HepG2 (cell line): ENCODE measurements around the gene MORN1. TPM values are rescaled to one million over a fixed set of nuclear protein-coding genes. Genes with fewer than 3 reads are reported as not detected.
A peak's percentile ranks its signal among the peaks of the same experiment; 100 is the strongest.

Experiments used
- CC2D1A ChIP-seq: sonication (generic); formaldehyde crosslinking; IDR thresholded peaks from 2 replicates; pipeline ENCODE4 v1.8.1; 2023; ENCODE audit warnings: mild to moderate bottlenecking, missing genetic modification reagents
- EED ChIP-seq: sonication (generic); formaldehyde crosslinking; IDR thresholded peaks from 2 replicates; pipeline ENCODE4 v1.5.0; 2020; ENCODE audit warnings: mild to moderate bottlenecking, missing genetic modification reagents
- GABPB1 ChIP-seq: IDR thresholded peaks from 2 replicates; pipeline ENCODE4 v1.6.1; 2016; ENCODE audit warnings: mild to moderate bottlenecking, missing genetic modification reagents, moderate library complexity, missing compliant biosample characterization
- HDAC2 ChIP-seq: sonication (generic); formaldehyde crosslinking; IDR thresholded peaks from 2 replicates; pipeline ENCODE4 v1.4.0; 2020; ENCODE audit warnings: missing genetic modification reagents
- MAFF ChIP-seq: IDR thresholded peaks from 2 replicates; pipeline ENCODE4 v1.6.1; 2011; ENCODE audit warnings: low read depth, low read length, improper control_type of control experiment
- MED1 ChIP-seq: sonication (generic); formaldehyde crosslinking; IDR thresholded peaks from 2 replicates; pipeline ENCODE4 v1.4.0; 2020; ENCODE audit warnings: missing genetic modification reagents
- PITX1 ChIP-seq: sonication (generic); formaldehyde crosslinking; IDR thresholded peaks from 2 replicates; pipeline ENCODE4 v1.5.1; 2020; ENCODE audit warnings: mild to moderate bottlenecking, missing genetic modification reagents
- PRPF4 ChIP-seq: fragments of 200-400 bp; formaldehyde crosslinking; IDR thresholded peaks from 2 replicates; pipeline ENCODE4 v1.6.1; 2016; ENCODE audit warnings: low read length, low read depth; ENCODE audit not compliant: poor library complexity, severe bottlenecking
- SNAI1 ChIP-seq: sonication (generic); formaldehyde crosslinking; IDR thresholded peaks from 2 replicates; pipeline ENCODE4 v1.5.0; 2020; ENCODE audit warnings: mild to moderate bottlenecking, missing genetic modification reagents, borderline replicate concordance
- ZNF10 ChIP-seq: sonication (generic); formaldehyde crosslinking; IDR thresholded peaks from 2 replicates; pipeline ENCODE4 v1.4.0; 2020; ENCODE audit warnings: mild to moderate bottlenecking, low read depth, missing genetic modification reagents, borderline replicate concordance
- ZNF30 ChIP-seq: sonication (generic); formaldehyde crosslinking; IDR thresholded peaks from 2 replicates; pipeline ENCODE4 v1.5.0; 2020; ENCODE audit warnings: mild to moderate bottlenecking, missing genetic modification reagents
- ZNF460 ChIP-seq: sonication (generic); formaldehyde crosslinking; IDR thresholded peaks from 2 replicates; pipeline ENCODE4 v1.5.1; 2020; ENCODE audit warnings: missing genetic modification reagents, mild to moderate bottlenecking, borderline replicate concordance
- ZNF547 ChIP-seq: sonication (generic); formaldehyde crosslinking; IDR thresholded peaks from 2 replicates; pipeline ENCODE4 v1.5.1; 2020; ENCODE audit warnings: mild to moderate bottlenecking, missing genetic modification reagents
- ZNF605 ChIP-seq: sonication (generic); formaldehyde crosslinking; IDR thresholded peaks from 2 replicates; pipeline ENCODE4 v1.8.0; 2022; ENCODE audit warnings: mild to moderate bottlenecking, missing genetic modification reagents
- ZNF619 ChIP-seq: sonication (generic); formaldehyde crosslinking; IDR thresholded peaks from 2 replicates; pipeline ENCODE4 v1.4.0; 2020; ENCODE audit warnings: mild to moderate bottlenecking, missing genetic modification reagents
- ZNF776 ChIP-seq: sonication (generic); formaldehyde crosslinking; IDR thresholded peaks from 2 replicates; pipeline ENCODE4 v1.4.0; 2020; ENCODE audit warnings: mild to moderate bottlenecking, missing genetic modification reagents
- ZNF839 ChIP-seq: sonication (generic); formaldehyde crosslinking; IDR thresholded peaks from 2 replicates; pipeline ENCODE4 v1.4.0; 2020; ENCODE audit warnings: missing genetic modification reagents, mild to moderate bottlenecking, borderline replicate concordance
- ZNF878 ChIP-seq: sonication (generic); formaldehyde crosslinking; IDR thresholded peaks from 2 replicates; pipeline ENCODE4 v1.8.1; 2023; ENCODE audit warnings: mild to moderate bottlenecking, missing genetic modification reagents, moderate library complexity
- polyA plus RNA-seq, 8 experiments: library from polyadenylated mRNA; depleted of rRNA in 3 of 8; stranded (reverse) in 7 of 8; unstranded in 1 of 8; fragments of >200 nt; fragmentation: Illumina TruSeq in 4 of 8; extraction: Trizol in 4 of 8; gene quantifications; 2 replicates each; pipeline versions ENCODE4 v1.2.1 to v1.2.3, GENCODE V29; 2011 to 2016; ENCODE audit warnings: low read depth in 4 of 8, missing spikeins in 1 of 8, mixed read lengths in 1 of 8; ENCODE audit not compliant: insufficient read depth in 1 of 8
- total RNA-seq, 5 experiments: library from RNA; depleted of rRNA; stranded (reverse); fragments of >200 nt; fragmentation: Illumina TruSeq; extraction: Trizol; gene quantifications; 2 replicates each; pipeline ENCODE4 v1.2.3, GENCODE V29; 2016; ENCODE audit warnings: low read depth in 1 of 5
- TF ChIP-seq, protein P1 (sequence below): sonication (generic); formaldehyde crosslinking; IDR thresholded peaks from 2 replicates; pipeline ENCODE4 v1.4.0; 2020; ENCODE audit warnings: mild to moderate bottlenecking, missing genetic modification reagents
- TF ChIP-seq, protein P2 (sequence below): sonication (generic); formaldehyde crosslinking; IDR thresholded peaks from 2 replicates; pipeline ENCODE4 v1.8.0; 2022; ENCODE audit warnings: low read depth, missing genetic modification reagents
- TF ChIP-seq, protein P3 (sequence below): sonication (generic); formaldehyde crosslinking; IDR thresholded peaks from 2 replicates; pipeline ENCODE4 v1.9.0; 2021; ENCODE audit warnings: missing genetic modification reagents, borderline replicate concordance
- TF ChIP-seq, protein P4 (sequence below): IDR thresholded peaks from 2 replicates; pipeline ENCODE4 v1.6.1; 2016
- TF ChIP-seq, protein P5 (sequence below): sonication (generic); formaldehyde crosslinking; IDR thresholded peaks from 2 replicates; pipeline ENCODE4 v1.4.0; 2020; ENCODE audit warnings: mild to moderate bottlenecking, missing genetic modification reagents
- TF ChIP-seq, protein P6 (sequence below): sonication (generic); formaldehyde crosslinking; IDR thresholded peaks from 2 replicates; pipeline ENCODE4 v1.4.0; 2020; ENCODE audit warnings: low read depth, mild to moderate bottlenecking, missing genetic modification reagents

MORN1 gene
- total and polyA plus RNA-seq, 2 of the 13 experiments (the other 11 are each of a cell fraction or from before 2014, with no cell fraction given) = 3.1 to 6.5 TPM

DNA sequence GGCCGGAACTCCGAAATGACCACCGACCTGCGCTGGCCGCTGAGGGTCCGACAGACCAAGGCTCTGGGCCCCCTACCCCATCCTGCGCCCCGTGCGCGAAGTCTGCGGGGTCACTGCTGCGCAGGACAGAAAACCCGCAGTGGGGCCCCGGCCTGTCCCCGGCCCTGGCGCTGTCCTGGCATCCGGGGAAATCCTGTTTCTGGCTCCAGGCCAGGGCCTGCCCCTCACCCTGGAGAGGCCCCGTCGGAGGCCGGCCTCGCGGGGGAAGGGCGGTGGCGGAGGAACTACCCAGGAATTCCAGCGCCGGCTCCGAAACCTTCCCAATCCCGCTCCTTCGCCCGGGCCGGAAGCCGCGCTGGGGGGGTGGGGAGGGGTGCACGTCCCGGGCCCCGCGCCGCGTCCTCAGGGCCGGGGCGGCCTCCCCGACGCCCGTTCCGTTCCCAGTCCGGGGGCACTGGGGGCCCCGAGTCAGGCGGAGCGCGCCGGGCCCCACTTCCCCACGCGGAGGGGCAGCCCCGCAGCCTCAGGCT, 77.0 kb downstream of the MORN1 start (continued):
- no peak for TF ChIP-seq PRPF4
- peak; percentile 58; the same call in 1 of the 2 replicates for TF ChIP-seq GABPB1 (CRISPR knock-in tag)
- no peak for TF ChIP-seq ZNF547 (CRISPR knock-in tag)
- TF ChIP-seq, protein P1, sequence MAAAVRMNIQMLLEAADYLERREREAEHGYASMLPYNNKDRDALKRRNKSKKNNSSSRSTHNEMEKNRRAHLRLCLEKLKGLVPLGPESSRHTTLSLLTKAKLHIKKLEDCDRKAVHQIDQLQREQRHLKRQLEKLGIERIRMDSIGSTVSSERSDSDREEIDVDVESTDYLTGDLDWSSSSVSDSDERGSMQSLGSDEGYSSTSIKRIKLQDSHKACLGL = no peak; the same call in 1 of the 2 replicates
- 0 out of 2 replicates have a peak, but pooled peaks have one; percentile 19 for TF ChIP-seq PITX1 (CRISPR knock-in tag)
- 0 out of 2 replicates have a peak, but pooled peaks have one; percentile 45 for TF ChIP-seq HDAC2 (CRISPR knock-in tag)
- TF ChIP-seq SNAI1 (CRISPR knock-in tag) = no peak
- TF ChIP-seq ZNF776 = peak; percentile 36; the same call in 1 of the 2 replicates
- TF ChIP-seq, protein P2, sequence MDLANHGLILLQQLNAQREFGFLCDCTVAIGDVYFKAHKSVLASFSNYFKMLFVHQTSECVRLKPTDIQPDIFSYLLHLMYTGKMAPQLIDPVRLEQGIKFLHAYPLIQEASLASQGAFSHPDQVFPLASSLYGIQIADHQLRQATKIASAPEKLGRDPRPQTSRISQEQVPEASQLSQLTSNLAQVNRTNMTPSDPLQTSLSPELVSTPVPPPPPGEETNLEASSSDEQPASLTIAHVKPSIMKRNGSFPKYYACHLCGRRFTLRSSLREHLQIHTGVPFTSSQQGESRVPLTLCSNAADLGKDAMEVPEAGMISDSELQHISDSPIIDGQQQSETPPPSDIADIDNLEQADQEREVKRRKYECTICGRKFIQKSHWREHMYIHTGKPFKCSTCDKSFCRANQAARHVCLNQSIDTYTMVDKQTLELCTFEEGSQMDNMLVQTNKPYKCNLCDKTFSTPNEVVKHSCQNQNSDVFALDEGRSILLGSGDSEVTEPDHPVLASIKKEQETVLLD (CRISPR knock-in tag) = no peak; the same call in 1 of the 2 replicates
- TF ChIP-seq MED1 = 0 out of 2 replicates have a peak, but pooled peaks have one; percentile 28
- TF ChIP-seq ZNF460 (CRISPR knock-in tag) = no peak
- TF ChIP-seq ZNF605 = no peak
- TF ChIP-seq, protein P3, sequence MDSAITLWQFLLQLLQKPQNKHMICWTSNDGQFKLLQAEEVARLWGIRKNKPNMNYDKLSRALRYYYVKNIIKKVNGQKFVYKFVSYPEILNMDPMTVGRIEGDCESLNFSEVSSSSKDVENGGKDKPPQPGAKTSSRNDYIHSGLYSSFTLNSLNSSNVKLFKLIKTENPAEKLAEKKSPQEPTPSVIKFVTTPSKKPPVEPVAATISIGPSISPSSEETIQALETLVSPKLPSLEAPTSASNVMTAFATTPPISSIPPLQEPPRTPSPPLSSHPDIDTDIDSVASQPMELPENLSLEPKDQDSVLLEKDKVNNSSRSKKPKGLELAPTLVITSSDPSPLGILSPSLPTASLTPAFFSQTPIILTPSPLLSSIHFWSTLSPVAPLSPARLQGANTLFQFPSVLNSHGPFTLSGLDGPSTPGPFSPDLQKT (CRISPR knock-in tag) = no peak
- TF ChIP-seq ZNF10 = no peak
- TF ChIP-seq, protein P4, sequence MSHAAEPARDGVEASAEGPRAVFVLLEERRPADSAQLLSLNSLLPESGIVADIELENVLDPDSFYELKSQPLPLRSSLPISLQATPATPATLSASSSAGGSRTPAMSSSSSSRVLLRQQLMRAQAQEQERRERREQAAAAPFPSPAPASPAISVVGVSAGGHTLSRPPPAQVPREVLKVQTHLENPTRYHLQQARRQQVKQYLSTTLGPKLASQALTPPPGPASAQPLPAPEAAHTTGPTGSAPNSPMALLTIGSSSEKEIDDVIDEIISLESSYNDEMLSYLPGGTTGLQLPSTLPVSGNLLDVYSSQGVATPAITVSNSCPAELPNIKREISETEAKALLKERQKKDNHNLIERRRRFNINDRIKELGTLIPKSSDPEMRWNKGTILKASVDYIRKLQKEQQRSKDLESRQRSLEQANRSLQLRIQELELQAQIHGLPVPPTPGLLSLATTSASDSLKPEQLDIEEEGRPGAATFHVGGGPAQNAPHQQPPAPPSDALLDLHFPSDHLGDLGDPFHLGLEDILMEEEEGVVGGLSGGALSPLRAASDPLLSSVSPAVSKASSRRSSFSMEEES (CRISPR knock-in tag) = 0 out of 2 replicates have a peak, but pooled peaks have one; percentile 31
- TF ChIP-seq ZNF30 (CRISPR knock-in tag) = no peak
- TF ChIP-seq EED (CRISPR knock-in tag) = no peak
- TF ChIP-seq, protein P5, sequence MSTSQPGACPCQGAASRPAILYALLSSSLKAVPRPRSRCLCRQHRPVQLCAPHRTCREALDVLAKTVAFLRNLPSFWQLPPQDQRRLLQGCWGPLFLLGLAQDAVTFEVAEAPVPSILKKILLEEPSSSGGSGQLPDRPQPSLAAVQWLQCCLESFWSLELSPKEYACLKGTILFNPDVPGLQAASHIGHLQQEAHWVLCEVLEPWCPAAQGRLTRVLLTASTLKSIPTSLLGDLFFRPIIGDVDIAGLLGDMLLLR (CRISPR knock-in tag) = 0 out of 2 replicates have a peak, but pooled peaks have one; percentile 25
- TF ChIP-seq ZNF619 (CRISPR knock-in tag) = no peak
- TF ChIP-seq, protein P6, sequence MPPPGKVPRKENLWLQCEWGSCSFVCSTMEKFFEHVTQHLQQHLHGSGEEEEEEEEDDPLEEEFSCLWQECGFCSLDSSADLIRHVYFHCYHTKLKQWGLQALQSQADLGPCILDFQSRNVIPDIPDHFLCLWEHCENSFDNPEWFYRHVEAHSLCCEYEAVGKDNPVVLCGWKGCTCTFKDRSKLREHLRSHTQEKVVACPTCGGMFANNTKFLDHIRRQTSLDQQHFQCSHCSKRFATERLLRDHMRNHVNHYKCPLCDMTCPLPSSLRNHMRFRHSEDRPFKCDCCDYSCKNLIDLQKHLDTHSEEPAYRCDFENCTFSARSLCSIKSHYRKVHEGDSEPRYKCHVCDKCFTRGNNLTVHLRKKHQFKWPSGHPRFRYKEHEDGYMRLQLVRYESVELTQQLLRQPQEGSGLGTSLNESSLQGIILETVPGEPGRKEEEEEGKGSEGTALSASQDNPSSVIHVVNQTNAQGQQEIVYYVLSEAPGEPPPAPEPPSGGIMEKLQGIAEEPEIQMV (CRISPR knock-in tag) = no peak
- TF ChIP-seq ZNF839 (CRISPR knock-in tag) = no peak
- TF ChIP-seq MAFF = no peak
- TF ChIP-seq ZNF878 = no peak
- no peak for TF ChIP-seq CC2D1A (CRISPR knock-in tag)
